ENCODE data around the gene PEX26.
"Not testable (repeated sequence)": the region's sequence is repeated elsewhere in the genome, so short reads cannot be mapped to it uniquely, and the experiment has no call there.

Gene PEX26

GRCh38 chr22:18100781-18101180 lies 23.0 kb downstream of the PEX26 start:
- Histone ChIP-seq H3K9me3 (no peaks in the 10 kb centered on the region), H3K27me3 (no peaks in the 10 kb centered on the region), H3K4me1 (peaks cover 6% of the 10 kb centered on the region; the same call in 1 of the 2 replicates), H3K4me3 (ENCODE audit: low read depth, low read length) (no peak overlapping the region), H3K36me3 (no peaks in the 10 kb centered on the region; the same call in 1 of the 2 replicates)
- DNase-seq, result no peak
- no peak for TF ChIP-seq CTCF (IDR thresholded peaks at IDR 0.05; ENCODE audit: low read depth, low read length)

GRCh38 chr22:18101536-18101935 lies 23.7 kb downstream of the PEX26 start:
- Histone ChIP-seq H3K4me3 (ENCODE audit: low read depth, low read length) (no peak overlapping the region), H3K9me3 (no peaks in the 10 kb centered on the region), H3K4me1 (peaks cover 6% of the 10 kb centered on the region; the same call in 1 of the 2 replicates), H3K27me3 (no peaks in the 10 kb centered on the region), H3K36me3 (no peaks in the 10 kb centered on the region; the same call in 1 of the 2 replicates)
- DNase-seq, result no peak
- no peak for TF ChIP-seq CTCF (IDR thresholded peaks at IDR 0.05; ENCODE audit: low read depth, low read length)

GRCh38 chr22:18103527-18104269 lies 25.9 kb downstream of the PEX26 start:
- H3K9me3 ChIP-seq, result no peaks in the 10 kb centered on the region
- no peak for DNase-seq
- peaks cover 6% of the 10 kb centered on the region; the same call in 1 of the 2 replicates for H3K4me1 ChIP-seq
- no peak for TF ChIP-seq CTCF (IDR thresholded peaks at IDR 0.05; ENCODE audit: low read depth, low read length)
- H3K27me3 ChIP-seq, result no peaks in the 10 kb centered on the region
- H3K4me3 ChIP-seq (ENCODE audit: low read depth, low read length), result no peak overlapping the region
- no peaks in the 10 kb centered on the region; the same call in 1 of the 2 replicates for H3K36me3 ChIP-seq

- TF ChIP-seq CTCF (IDR thresholded peaks at IDR 0.05; ENCODE audit: low read depth, low read length), result no peak
- H3K9me3 ChIP-seq, result no peaks in the 10 kb centered on the region
- H3K4me1 ChIP-seq, result peaks cover 6% of the 10 kb centered on the region; the same call in 1 of the 2 replicates
- DNase-seq, result peak; percentile 55
- H3K27me3 ChIP-seq, result peaks cover 4% of the 10 kb centered on the region
- H3K36me3 ChIP-seq, result no peaks in the 10 kb centered on the region; the same call in 1 of the 2 replicates
- no peak overlapping the region for H3K4me3 ChIP-seq (ENCODE audit: low read depth, low read length)
Observed at GRCh38 chr22:18104566-18104965, 26.8 kb downstream of the PEX26 start.

GRCh38 chr22:18105981-18106380 lies 28.2 kb downstream of the PEX26 start:
- H3K9me3 ChIP-seq, DNase-seq, H3K4me1 ChIP-seq: not testable (repeated sequence)

GRCh38 chr22:18106550-18107341 lies 29.0 kb downstream of the PEX26 start:
- DNase-seq, result not testable (repeated sequence)

More at GRCh38 chr22:18105981-18106380, 28.2 kb downstream of the PEX26 start:
- H3K36me3 ChIP-seq; H3K4me3 ChIP-seq (ENCODE audit: low read depth, low read length): not testable (repeated sequence)
- H3K27me3 ChIP-seq, result peaks cover 18% of the 10 kb centered on the region

GRCh38 chr22:18108187-18108586 lies 30.4 kb downstream of the PEX26 start:
- H3K4me3 ChIP-seq (ENCODE audit: low read depth, low read length), result no peak overlapping the region
- peaks cover 28% of the 10 kb centered on the region for H3K27me3 ChIP-seq
- DNase-seq, result no peak
- no peaks in the 10 kb centered on the region; the same call in 1 of the 2 replicates for H3K36me3 ChIP-seq
- H3K9me3 ChIP-seq, result no peaks in the 10 kb centered on the region
- no peak for TF ChIP-seq CTCF (IDR thresholded peaks at IDR 0.05; ENCODE audit: low read depth, low read length)
- H3K4me1 ChIP-seq, result peaks cover 6% of the 10 kb centered on the region; the same call in 1 of the 2 replicates

More at GRCh38 chr22:18106550-18107341, 29.0 kb downstream of the PEX26 start:
- not testable (repeated sequence) for H3K4me1 ChIP-seq; H3K36me3 ChIP-seq; H3K4me3 ChIP-seq (ENCODE audit: low read depth, low read length); H3K9me3 ChIP-seq
- peaks cover 26% of the 10 kb centered on the region for H3K27me3 ChIP-seq

All from BE2C (cell line).